ENCODE measurements around the gene RNASE8.
A peak's percentile ranks its signal among the peaks of the same experiment; 100 is the strongest.

The RNASE8 gene

DNA sequence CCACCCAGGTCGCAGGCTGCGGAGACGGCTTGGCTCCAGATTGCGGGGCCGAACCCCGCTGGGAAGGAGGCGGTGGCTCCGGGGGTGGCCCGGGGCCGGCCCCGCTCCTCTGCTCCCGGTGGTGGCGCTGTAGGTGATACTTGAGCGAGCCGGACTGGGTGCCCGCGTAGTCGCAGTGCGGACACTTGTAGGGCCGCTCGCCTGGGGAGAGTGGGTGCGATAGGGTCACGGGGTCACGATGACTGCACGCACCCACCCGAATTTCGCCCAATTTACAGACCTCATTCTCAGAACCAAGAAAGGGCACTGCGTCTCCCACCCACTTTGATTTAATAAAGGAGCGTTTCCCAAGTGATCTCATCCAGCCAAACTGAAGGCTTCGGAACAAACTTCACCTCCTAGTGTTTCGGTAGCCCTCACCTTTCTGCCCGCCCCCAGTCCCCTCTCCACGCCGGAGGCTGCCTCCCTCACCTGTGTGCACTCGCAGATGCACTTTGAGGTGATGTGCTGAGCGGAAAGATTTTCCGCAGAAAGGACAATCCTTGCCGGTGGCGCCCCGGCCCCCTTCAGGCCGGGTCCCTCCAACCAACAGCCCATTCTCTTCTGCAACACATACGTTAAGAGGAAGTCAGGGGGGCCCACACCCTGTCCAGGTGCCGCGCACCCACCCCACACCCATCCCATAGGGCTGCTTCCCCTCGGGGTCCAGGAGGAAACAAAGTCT lies 33.5 kb downstream of the RNASE8 start:
- H3K4me1 ChIP-seq: peaks cover 28% of the 10 kb centered on the region
- no peaks in the 10 kb centered on the region for H3K9me3 ChIP-seq
- H3K4me3 ChIP-seq (ENCODE audit: low read depth, low read length): no peak overlapping the region
- H3K27me3 ChIP-seq: no peaks in the 10 kb centered on the region
- DNase-seq: no peak
- TF ChIP-seq, protein P1, sequence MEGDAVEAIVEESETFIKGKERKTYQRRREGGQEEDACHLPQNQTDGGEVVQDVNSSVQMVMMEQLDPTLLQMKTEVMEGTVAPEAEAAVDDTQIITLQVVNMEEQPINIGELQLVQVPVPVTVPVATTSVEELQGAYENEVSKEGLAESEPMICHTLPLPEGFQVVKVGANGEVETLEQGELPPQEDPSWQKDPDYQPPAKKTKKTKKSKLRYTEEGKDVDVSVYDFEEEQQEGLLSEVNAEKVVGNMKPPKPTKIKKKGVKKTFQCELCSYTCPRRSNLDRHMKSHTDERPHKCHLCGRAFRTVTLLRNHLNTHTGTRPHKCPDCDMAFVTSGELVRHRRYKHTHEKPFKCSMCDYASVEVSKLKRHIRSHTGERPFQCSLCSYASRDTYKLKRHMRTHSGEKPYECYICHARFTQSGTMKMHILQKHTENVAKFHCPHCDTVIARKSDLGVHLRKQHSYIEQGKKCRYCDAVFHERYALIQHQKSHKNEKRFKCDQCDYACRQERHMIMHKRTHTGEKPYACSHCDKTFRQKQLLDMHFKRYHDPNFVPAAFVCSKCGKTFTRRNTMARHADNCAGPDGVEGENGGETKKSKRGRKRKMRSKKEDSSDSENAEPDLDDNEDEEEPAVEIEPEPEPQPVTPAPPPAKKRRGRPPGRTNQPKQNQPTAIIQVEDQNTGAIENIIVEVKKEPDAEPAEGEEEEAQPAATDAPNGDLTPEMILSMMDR (IDR thresholded peaks at IDR 0.05; ENCODE audit: low read depth, low read length): no peak
- H3K36me3 ChIP-seq: peaks cover 36% of the 10 kb centered on the region

DNA sequence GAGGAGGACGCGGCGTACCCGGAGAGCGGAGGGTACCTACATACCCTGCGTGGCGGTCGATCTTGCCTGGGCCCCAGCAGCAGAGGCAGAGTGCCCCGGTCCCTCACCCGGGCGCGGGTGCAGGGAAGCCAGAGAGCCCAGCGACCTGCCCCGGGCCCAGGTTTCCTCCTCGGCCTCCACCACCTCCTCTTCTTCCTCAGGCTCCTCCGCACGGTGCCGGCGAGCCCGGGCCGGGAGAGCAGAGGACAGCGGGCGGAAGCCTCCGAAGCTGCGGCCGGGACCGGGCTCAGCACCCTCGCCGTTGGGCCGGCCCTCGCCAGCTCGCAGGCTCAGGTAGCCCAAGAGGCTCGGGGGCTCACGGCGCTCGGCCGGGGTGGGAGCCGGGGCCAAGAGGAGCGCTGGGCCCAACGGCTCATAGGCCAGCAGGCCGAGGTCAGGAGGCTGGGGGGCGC lies 34.2 kb downstream of the RNASE8 start:
- TF ChIP-seq, protein P1 (IDR thresholded peaks at IDR 0.05; ENCODE audit: low read depth, low read length): no peak
- Histone ChIP-seq H3K9me3 (no peaks in the 10 kb centered on the region), H3K4me3 (ENCODE audit: low read depth, low read length) (no peak overlapping the region), H3K27me3 (no peaks in the 10 kb centered on the region), H3K36me3 (peaks cover 36% of the 10 kb centered on the region), H3K4me1 (peaks cover 35% of the 10 kb centered on the region)
- no peak for DNase-seq

DNA sequence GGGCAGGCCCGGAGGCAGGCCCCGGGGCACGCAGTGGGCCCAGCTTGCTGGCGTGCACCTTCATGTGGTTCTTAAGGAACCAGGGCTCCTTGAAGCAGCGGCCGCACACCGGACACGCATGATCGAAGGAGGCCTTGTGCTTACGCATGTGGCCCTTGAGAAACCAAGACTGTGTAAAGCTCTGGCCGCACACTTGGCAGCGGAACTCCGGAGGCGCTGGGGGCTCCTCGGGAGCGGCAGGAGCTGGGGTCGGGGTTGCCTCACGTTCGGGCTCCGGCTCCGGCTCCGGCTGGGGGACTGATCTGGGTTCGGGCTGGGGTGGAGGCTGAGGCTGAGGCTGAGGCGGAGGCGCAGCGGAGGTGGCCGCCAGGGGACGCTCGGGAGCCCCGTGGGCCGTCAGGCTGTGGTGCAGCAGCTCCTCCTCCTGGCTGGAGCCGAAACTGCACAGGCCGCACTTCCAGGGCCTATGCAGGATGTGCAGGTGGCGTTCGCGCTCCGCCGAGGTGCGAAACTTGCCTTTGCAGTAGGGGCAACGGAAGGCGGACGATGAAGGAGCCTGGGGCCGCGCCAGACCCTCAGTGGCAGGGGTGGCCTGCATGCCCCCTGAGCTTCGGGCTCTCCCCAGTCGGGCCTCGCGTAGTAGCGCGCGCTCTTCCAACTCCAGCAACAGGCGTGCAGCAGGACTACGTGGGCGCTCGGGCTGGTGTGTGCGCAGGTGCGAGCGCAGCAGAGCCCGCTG lies 34.8 kb downstream of the RNASE8 start:
- DNase-seq: peak; percentile 87
- H3K9me3 ChIP-seq: no peaks in the 10 kb centered on the region
- TF ChIP-seq, protein P1 (IDR thresholded peaks at IDR 0.05; ENCODE audit: low read depth, low read length): peak; percentile 100

DNA sequence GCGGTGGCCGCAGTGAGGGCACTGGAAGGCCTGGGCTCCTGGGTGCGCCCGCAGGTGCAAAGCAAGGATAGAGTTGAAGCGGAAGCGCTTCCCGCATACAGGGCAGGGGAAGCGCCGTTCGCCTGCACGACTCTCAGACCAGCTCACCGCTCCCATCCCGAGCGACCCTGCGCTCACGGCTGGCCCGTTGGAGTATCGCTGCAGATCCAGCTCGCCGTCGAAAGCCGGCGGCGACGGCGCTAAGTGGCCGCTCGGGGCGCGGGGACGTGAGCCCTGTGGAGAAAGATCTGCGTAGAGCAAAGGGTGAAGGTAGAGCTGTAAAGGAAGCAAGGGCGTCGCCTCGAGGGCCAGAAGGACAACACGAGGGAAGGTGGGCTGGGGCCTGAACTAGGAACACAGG lies 35.4 kb downstream of the RNASE8 start:
- no peaks in the 10 kb centered on the region for H3K9me3 ChIP-seq
- H3K4me1 ChIP-seq: peaks cover 28% of the 10 kb centered on the region
- TF ChIP-seq, protein P1 (IDR thresholded peaks at IDR 0.05; ENCODE audit: low read depth, low read length): no peak
- no peak overlapping the region for H3K4me3 ChIP-seq (ENCODE audit: low read depth, low read length)
- no peaks in the 10 kb centered on the region for H3K27me3 ChIP-seq
- DNase-seq: no peak
- H3K36me3 ChIP-seq: peaks cover 31% of the 10 kb centered on the region

More for the DNA sequence above, 34.8 kb downstream of the RNASE8 start:
- Histone ChIP-seq H3K4me3 (ENCODE audit: low read depth, low read length) (no peak overlapping the region), H3K36me3 (peaks cover 33% of the 10 kb centered on the region), H3K4me1 (peaks cover 32% of the 10 kb centered on the region), H3K27me3 (no peaks in the 10 kb centered on the region)

DNA sequence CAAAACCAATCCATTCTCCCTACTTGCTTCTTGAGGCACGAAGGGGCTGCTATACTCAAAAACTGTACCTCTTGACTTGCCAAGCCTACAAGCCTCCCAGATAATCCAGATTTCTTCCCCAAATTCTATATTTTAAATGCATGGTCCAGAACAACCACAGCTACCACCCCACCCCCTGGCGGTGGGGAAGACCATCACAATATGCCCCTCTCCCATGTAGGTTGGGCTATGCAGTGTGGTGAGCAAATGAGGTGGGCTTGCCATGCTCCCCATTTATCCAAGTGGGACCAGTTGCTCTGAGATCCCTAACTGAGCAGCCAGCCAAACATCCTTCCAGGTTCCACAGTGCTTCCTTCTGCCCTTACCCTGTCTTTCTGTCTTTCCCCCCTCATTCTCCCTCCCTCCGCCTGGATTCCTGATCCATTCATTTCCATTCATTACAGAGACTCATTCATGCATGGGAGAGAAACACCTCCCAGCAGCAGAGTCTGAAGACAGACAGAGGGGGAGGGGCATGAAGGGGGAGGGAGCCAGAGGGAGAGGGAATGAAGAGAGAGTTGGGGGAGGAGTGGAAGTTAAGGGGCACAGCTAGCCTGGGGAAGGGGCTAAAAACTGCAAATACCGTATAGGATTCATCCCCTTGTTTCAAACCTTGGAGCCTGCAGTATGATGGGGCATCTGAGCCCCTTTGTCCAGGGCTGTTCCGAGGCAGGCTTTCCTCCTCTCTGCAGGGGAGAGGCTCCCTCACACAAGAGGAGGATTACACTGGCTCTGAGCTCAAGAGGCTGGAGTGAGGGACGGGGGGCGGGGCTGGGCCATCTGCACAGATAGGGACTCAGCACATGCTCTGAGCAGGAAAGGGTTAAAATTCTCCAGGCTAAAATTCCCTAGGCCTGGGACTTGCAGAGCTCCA lies 36.4 kb downstream of the RNASE8 start:
- H3K4me3 ChIP-seq (ENCODE audit: low read depth, low read length): peak overlapping the region; percentile 12
- no peaks in the 10 kb centered on the region for H3K9me3 ChIP-seq
- H3K36me3 ChIP-seq: peaks cover 30% of the 10 kb centered on the region
- peak; percentile 70 for DNase-seq
- TF ChIP-seq, protein P1 (IDR thresholded peaks at IDR 0.05; ENCODE audit: low read depth, low read length): peak; percentile 45
- H3K27me3 ChIP-seq: no peaks in the 10 kb centered on the region
- peaks cover 29% of the 10 kb centered on the region for H3K4me1 ChIP-seq
